T follicular helper cell (primary cell): ENCODE data around the gene CDC23.

Source experiments
- DNase-seq: peaks from one replicate; pipeline ENCODE4 v3.0.0-alpha.2; 2020; ENCODE audit warnings: low read depth

The CDC23 gene

DNA sequence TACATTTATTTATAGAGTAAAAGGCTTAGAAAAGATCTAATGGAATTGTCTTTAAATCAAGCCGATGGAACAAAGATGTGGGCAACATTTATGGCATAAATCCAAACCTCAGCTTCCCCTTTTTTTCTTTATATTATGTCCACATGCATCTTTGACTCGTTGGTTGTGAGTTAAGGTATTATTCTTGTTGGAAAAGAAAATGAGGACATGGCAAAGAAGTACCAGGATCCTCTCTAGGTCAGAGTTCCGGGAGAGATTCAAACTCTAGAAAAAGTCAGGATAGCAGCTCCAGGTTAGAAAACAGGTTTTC lies 73.4 kb downstream of the CDC23 start:
- DNase-seq = no peak

DNA sequence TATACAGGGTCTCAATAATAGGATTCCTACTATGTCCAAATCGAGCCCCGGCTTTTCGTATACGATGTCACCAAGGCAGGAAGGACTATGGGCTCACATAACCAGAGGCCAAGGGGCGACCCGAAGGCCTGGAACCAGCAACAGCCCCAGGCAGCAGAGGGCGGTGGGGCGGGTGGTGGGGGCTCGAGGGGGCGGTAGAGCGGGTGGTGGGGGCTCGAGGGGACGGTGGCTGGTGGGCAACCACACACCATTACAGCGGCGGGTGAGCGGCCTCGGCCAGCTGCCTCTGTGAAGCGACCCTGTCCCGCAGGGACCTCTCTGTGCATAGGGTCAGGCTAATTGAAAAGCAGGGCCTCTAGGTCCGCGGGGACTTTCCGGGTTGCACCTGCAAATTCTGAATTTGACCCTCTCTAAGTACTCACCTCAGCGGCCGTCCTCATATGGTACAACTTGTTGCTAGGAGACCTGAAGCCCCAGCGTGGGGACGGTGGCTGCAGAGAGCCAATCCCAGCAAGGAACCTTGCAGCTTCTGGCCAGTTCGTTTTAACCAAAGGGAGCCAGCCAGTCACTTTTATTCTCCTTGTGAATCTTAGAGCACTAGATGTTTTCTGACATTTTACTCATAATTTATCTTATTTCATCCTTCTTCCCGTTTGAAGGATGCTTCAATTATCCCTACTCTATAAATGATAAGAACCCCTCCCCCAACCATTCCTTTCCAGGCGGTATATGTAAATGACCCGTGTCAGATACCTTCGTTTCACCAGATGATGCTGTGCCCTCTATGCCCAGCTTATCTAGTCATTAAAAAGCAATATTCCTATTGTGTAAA lies 74.0 kb downstream of the CDC23 start, which contains the start of gene NME5:
TSS of gene NME5 (minus strand) at position 480 of the 832 bp plus-strand sequence. CDS start 648 bp downstream, outside the sequence.
- no peak for DNase-seq
